Kidney capillary endothelial cell (primary cell): ENCODE data around the gene DONSON.
"Not testable (repeated sequence)": the region's sequence is repeated elsewhere in the genome, so short reads cannot be mapped to it uniquely, and the experiment has no call there.

ENCODE experiments used
- DNase-seq: peaks from one replicate; pipeline ENCODE4 v3.0.0-alpha.2; 2018; ENCODE audit warnings: low spot score

DONSON gene, protein sequence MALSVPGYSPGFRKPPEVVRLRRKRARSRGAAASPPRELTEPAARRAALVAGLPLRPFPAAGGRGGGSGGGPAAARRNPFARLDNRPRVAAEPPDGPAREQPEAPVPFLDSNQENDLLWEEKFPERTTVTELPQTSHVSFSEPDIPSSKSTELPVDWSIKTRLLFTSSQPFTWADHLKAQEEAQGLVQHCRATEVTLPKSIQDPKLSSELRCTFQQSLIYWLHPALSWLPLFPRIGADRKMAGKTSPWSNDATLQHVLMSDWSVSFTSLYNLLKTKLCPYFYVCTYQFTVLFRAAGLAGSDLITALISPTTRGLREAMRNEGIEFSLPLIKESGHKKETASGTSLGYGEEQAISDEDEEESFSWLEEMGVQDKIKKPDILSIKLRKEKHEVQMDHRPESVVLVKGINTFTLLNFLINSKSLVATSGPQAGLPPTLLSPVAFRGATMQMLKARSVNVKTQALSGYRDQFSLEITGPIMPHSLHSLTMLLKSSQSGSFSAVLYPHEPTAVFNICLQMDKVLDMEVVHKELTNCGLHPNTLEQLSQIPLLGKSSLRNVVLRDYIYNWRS

DNA sequence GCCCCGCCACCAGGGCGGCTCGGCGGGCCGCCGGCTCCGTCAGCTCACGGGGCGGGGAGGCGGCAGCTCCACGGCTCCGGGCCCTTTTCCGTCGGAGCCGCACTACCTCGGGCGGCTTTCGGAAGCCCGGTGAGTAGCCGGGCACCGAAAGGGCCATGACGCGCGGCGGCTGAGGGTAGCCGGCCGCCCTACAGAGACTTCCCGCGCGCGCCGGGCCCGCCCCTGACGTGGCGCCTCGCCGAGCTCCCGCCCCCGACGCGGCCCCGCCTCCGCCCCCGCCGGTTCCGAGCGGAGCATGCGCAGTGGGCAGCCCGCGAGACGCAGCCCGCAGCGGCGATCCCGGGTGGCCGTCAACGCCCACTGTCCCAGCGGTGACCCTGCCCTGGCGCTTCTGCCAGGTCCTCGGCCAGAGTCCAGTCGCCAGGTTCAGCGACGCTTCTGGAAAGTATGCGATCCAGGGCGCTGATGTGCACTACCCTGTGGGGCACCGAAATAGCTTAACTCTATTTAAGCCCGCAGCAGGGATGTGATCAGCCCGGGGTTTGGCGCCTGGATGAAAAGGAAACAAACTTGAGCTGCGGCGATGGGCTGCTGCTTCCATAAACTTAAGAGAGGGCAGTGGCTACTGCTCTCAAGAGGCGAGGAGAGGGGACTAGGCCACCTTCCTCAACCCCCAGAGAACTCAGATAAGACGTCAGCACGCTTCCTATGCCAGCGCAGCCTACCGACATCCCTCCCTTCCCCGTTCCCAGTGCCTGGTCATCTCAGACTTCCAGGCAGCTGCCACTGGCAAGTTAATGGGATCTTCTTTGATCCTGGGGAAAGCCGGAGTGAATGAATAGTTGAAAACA is at the start of gene DONSON:
DONSON (minus strand) TSS at position 200 of the 851 bp plus-strand sequence; CDS start at position 157, 43 bp downstream.
- peak; percentile 82 for DNase-seq

DNA sequence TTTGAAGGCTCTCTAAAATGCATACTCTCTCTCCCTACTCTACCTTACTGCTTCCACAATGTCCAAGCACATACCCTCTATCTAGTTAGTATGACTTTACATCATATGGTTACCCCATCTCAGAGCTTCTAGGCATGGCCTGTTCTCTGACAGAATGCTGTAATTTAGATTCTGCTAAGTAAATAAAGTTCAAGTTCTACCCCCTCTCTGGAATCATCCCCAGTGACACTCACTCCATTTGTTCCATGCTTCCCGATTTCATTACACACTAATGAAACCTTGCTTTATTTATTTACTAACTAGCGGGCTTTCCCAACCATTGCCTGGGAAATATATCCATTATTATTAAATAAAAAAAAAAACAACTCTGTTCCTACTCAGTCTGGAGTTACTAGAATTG is 45.8 kb upstream of the DONSON start:
- no peak for DNase-seq

DNA sequence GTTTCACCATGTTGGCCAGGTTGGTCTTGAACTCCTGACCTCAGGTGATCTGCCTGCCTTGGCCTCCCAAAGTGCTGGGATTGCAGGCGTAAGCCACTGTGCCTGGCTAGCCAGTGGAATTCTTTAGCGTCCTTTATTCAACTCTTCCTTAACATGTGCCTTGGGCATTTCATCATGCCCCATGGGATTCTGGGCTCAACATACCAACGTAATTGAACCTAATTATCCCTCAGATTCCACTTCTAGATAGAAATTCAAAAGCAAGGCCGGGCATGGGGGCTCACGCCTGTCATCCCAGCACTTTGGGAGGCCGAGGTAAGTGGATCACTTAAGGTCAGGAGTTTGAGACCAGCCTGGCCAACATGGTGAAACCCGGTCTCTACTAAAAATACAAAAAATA is 37.7 kb upstream of the DONSON start:
- not testable (repeated sequence) for DNase-seq

DNA sequence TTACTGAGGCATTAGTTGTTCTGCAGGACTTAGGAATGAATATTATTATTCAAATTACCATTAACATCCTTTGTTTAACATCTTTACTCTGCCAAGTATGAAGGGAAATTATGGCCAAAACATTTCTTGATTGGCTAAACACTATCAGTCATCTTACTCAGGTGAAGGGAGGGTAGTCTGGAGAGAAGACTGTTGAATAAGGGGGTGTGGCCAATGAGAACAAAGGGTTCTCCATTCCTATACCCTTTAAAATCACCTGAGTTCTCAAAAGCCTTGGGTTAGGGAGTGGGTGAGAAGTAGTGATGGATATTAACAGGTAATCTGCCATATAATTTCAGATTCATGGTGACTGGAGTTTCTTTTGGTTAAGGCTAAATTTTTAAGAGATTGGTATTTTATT is 33.8 kb upstream of the DONSON start:
- no peak for DNase-seq

DNA sequence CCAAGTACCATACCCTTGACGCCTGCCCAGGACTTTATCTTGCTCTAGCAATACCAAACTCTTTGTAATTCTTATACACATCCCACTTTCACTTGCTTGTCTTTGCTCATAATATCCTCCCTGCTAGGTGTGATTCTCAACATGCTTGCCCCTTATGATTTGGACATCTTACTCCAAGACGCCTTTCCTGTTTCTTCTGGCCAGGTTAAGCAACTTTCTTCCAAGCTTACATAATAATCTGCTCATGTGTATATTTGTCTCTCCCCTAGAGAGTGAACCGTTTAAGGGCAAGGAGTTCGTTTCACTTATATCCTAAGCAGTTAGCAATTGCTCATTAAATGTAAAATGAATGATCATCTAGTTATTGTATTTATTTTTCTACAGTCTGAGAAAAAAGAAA is 31.2 kb upstream of the DONSON start:
- DNase-seq: no peak

GRCh38 chr21:33618407-33618806 is 29.9 kb upstream of the DONSON start:
- no peak for DNase-seq

GRCh38 chr21:33617565-33617964 is 29.1 kb upstream of the DONSON start:
- DNase-seq: not testable (repeated sequence)

DNA sequence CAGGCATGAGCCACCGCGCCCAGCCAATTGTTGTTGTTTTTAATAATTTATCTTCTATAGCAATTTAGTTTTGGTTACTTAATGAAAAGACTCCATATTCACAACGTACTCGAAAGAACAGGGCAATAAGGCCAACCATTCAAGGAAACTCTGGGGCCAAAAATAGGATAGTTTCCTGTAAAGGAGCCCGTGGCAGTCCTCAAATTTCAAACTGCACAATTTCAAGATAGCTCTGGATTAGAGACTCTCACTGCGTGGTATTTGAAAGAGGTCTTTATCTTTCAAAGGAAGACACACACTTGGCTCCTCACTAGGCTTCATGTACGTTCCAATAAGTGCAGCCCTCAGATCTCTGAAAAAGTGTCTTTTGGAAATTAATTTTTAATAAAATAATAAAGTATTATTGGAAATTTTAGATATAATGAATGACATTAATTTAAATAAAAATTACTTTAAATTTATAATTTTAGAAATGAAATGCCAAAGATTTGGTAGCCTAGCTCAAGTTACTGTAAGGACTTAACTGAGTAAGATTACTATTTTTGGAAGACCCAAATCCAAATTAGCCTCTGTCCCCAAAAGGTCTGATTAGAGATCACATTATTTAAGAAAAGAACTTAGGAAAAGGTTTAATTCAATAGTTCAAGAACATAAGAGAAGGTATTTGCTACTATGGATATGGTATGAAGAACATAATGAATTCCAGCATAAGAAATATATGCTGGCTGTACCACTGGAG is 22.7 kb upstream of the DONSON start:
- DNase-seq: no peak

- peak; percentile 41 for DNase-seq
These were observed 20.1 kb upstream of the DONSON start for GRCh38 chr21:33608559-33608958.

DNA sequence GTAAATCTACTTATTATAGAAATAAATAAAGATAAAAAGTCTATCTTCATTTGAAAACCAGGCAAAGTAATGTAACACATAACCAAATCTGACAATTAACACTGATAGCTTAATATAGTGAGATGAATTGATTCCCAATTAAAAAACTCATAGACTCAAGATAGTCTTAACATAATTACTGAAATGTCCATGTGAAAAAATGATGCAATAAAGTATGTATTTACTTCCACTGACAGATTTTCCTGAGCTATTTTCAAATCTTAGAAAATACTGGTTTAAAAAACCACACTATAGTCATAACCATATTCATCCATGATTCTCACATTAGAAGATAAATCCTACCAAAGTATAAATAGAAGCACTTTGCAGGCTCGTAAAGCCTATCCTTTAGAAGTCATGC is 9.6 kb upstream of the DONSON start:
- DNase-seq: no peak

DNA sequence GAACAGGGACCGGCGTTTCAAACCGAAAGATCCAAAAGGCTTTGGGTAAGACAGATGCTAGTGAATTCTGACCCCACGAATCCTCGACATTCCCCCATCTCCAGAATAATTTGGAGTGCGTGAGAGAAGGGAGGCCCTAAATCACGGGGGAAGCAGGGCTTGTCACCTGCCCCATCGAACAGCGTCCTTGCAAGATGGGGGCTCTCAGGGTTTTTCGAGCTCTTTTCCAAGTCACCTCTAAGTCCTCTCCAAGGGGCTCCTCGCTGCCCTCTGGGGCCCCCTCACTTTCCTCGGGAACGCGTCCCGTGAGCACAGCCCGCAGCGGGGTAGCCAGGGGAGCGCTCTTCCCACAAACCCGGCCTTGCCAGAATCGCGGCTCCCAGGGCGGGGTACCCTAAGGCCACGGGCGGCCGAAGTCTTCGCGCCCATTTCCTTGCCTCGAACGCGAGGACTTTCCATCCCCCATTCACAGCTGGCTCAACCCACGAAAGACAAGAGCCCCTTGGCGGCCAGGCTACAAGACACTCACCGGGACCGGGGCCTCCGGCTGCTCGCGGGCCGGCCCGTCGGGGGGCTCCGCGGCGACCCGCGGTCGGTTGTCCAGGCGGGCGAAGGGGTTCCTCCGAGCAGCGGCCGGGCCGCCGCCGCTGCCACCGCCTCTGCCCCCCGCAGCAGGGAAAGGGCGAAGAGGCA is 546 bp downstream of the DONSON start:
- peak; percentile 30 for DNase-seq

DNA sequence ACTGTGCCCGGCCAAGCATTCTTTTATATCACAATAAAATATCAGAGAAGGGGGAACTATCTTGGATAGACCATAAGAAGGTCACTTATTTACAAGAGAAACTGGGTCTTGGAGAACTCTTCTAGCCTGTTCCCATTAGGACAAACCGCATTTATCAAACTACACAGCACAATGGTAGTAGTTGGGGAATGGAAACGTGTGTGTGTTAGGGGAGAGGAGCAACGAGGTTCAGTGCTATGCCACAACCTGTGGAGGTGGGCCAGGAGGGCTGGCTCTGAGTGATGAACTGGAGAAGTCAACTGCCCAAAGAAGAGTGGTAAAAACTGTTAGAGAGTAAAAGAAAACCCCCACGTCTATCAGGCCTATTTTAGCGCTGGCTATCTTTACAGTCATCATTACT is 1.6 kb downstream of the DONSON start:
- no peak for DNase-seq

GRCh38 chr21:33584455-33584854 is 4.0 kb downstream of the DONSON start:
- no peak for DNase-seq

GRCh38 chr21:33578959-33579542 is 9.4 kb downstream of the DONSON start:
- peak; percentile 39 for DNase-seq

GRCh38 chr21:33578214-33578613 is 10.3 kb downstream of the DONSON start:
- DNase-seq: no peak

DNA sequence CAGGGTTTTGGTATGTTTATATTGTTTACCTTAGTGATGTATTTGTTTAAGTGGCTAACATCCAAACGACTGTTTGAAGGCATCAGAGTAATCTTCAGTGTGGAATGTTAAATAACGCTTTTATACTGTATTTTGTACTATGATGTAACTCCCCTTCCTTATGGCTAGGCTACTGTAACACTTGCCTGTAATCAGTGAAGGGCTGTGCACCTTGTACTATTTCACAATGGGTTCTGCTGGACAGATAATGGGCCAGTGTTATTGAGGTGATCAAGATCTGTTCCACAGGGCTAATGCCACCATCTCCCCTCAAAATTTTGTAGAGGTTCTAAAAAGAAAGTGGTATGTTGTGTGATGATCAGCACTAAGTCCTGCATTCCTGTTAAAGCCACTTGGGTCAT is 11.7 kb downstream of the DONSON start:
- not testable (repeated sequence) for DNase-seq

GRCh38 chr21:33572350-33572749 is 16.1 kb downstream of the DONSON start:
- DNase-seq: no peak

DNA sequence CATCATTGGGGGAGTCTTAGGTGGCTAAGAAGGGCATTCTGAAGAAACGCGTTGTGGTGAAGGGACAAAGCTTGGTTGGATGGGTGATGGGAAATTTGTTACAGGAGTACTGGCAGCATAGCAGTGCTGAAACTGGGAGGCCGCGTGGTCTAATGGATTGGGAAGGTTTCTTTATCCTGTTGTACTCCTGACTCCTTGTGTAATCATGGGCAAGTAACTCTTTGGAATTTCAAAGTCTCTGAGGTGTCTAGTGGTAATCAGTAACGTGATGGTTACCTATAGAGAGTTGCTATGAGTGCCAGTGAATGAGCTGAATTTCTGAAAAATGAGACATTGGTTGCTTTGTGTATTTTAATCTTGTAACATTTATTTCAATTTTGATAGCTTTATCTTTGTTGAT is 18.5 kb downstream of the DONSON start:
- no peak for DNase-seq

DNA sequence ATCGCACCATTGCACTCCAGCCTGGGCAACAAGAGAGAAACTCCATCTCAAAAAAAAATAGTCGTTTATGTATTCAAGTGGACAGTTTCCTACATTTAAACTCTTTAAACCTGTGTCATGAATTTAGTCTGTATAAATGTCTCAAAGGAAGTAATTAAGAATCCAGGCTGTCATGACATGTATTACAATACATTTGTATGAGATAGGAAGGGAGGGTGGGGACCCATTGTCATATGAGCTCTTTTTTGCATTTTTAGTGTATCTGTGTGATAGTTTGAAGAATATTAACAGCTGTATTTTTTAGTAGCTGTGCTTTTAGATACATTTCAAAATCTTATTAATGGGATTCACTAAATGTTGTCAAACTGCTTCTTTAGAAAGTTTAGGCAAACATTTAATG is 20.0 kb downstream of the DONSON start:
- no peak for DNase-seq

DNA sequence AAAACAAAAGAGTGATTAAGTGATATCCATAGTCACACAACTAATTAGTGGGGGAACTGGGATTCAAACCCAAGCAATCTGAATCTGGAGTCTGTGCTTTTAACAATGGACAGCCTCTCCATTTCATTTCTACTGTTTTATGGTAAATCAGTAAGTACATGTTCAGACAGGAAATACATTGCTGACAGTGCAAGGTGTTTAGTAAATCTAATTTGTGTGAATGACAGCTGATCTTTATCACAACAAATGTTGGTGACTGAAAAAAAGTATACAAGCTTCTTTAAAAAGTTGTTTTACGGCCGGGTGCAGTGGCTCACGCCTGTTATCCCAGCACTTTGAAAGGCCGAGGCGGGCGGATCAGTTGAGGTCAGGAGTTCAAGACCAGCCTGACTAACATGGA is 20.6 kb downstream of the DONSON start:
- no peak for DNase-seq

GRCh38 chr21:33566514-33566913 is 22.0 kb downstream of the DONSON start:
- DNase-seq: no peak
